Stimulated activated CD4-positive, alpha-beta T cell treated with anti-CD3 and anti-CD28 coated beads, Interleukin-2, amount 100 ng/mL, for 4 hours (primary cell): ENCODE data around the gene CDYL.
"Not testable (repeated sequence)": the region's sequence is repeated elsewhere in the genome, so short reads cannot be mapped to it uniquely, and the experiment has no call there.

ENCODE experiments used
- DNase-seq: peaks from one replicate; pipeline ENCODE4 v3.0.0-alpha.2; 2020; ENCODE audit warnings: low read depth

CDYL gene

DNA sequence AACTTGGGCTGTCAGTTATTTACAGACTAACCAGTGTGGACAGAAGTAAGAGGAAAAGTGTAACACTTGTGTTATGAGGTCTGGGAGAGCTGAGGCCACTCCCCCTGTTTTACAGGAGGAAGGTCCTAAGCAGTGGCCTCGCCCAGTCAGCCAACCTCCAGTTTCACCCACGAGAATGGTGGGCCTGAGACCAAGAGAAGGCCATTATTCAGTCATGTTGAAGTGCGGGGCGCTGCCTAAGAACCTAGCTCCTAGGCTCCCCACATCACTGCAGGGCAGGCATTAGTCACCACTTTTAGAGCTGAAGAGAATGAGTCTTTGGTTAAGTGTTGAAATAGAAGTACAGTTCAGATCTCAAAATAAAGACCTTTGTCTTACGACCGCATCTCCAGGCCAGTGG lies 27.9 kb downstream of the CDYL start:
- no peak for DNase-seq

- no peak for DNase-seq
Measured at GRCh38 chr6:4805553-4806336, 29.5 kb downstream of the CDYL start.

DNA sequence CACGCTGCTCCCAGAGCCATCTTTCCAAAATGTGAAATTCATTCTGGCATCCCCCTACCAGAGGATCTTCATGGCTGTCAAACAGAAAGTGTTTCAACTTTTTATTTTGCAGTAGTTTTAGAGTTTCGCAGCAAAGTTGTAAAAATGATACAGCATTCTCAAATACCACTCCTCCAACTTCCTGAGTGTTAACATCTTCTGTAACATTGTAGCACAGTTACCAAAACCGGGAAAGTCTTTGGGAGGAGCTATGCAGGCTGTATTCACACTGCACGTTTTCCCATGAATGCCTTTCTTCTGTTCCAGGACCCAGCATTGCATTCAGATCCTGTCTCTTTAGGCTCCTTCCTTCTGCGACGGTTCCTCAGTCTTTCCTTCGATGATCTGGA lies 30.1 kb downstream of the CDYL start:
- no peak for DNase-seq

- no peak for DNase-seq
Measured at GRCh38 chr6:4806791-4807190, 30.6 kb downstream of the CDYL start.

DNA sequence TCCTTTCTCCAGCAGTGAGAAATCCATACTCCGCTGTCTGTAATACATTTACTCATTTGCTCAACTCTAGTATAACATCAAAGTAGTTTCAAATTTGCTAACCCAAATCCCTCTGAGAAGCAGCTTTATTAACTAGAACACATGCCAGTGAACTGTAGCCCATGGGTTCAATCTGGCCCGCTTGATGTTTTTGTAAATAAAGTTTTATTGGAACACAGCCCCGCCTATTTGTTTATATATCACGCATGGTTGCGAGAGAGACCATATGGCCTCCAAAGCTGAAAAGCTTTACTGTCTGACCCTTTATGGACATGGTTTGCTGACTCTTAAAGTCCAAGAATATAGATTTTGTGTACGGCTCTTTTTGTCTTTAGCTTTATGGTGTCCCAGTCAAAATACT lies 32.2 kb downstream of the CDYL start:
- DNase-seq, result no peak

- no peak for DNase-seq
Measured at GRCh38 chr6:4809999-4810918, 34.1 kb downstream of the CDYL start.

DNA sequence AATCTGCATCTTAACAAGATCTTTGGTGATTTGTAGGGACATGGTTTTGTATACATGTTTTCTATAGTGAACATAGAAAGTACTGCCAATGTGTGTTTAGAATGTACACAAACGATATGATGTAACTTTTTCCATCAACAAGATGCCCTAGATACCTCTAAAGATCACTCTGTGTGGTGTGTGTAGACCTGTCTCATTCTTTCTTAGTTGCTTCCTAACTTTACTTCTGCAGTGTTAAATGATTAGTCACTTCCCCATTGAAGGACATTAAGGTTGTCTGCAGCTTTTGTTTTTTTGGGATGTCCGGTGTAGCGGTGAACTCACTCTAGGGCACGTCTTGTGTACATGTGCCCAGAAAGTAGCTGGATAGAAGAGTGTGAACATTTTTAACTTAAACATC lies 35.9 kb downstream of the CDYL start:
- DNase-seq, result no peak

DNA sequence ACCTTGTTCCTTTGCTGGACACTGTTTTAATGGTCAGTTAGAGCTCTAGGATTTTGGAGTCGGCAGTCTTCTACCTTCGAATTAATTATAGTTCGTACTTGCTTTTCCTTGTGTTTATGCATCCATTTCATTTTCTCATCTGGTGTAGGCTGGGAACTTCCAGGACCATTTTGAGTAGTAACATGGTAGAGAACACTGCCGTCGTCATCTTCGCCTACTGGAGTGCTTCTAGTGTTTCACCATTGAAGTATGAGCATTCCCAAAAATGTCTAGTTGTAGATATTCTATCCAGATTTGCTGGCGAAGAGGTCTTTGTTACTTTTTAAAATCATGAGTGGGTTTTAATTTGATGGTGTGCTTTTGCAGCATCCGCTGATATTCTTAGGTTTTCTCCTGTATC lies 36.9 kb downstream of the CDYL start:
- no peak for DNase-seq

DNA sequence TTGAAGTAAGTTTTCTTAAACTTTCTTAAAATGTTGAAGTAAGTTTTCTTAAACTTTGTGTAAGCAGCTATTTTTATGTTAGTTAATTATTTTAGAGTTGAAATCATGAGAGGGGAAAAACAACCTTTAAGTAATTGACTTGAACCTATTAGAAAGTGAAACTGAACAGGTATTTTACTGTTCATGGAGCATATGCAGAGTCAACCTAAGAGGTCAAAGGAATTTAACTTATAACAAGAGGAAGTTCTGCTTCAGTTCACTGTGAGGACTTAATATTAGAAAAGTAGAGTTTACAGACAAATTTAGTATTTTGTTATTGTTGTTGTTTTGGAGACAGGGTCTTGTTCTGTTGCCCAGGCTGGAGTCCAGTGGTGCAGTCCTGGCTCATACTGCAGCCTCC lies 38.0 kb downstream of the CDYL start:
- DNase-seq, result no peak

GRCh38 chr6:4814987-4815386 lies 38.8 kb downstream of the CDYL start:
- no peak for DNase-seq

GRCh38 chr6:4815584-4815983 lies 39.4 kb downstream of the CDYL start:
- DNase-seq, result no peak

DNA sequence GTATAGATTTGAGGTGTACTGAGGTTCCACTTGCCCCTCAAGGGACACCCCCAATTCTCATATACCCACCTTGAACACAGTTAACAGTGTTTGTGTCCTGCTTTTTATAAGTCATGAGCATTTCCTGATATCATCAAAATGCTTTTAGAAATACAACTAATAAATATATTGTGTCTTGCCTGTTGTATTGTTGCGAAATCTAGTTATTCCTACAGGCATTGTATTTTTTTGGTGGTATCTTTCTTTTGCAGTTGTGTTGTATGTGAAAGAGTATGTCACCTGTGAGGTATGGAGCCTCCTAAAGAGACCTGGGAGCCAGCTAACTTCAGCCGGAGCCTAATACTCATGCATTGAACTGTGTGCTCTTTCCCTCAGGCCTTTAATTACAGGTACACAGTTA lies 40.7 kb downstream of the CDYL start:
- DNase-seq, result no peak

DNA sequence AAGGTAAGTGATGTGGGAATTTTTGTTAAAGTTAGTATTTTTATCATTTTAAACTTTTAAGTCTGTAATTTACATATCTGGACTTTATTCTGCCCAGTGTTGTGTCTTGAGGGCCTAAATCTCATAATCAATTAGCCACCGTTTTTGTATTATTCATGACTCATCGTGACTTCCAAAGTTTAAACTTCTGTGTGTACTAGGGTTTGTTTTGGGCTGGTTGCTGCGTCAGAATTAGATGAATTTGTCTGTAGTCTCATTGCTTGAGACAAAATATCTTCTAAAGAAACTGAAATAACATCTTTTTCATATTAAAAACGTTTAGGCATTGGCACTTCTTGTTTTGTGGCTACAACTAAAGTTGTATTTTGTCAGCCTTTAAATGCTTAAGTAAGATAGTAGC lies 41.3 kb downstream of the CDYL start:
- DNase-seq, result no peak

GRCh38 chr6:4818272-4818938 lies 42.2 kb downstream of the CDYL start:
- no peak for DNase-seq

- no peak for DNase-seq
Measured at GRCh38 chr6:4819706-4820283, 43.6 kb downstream of the CDYL start.

DNA sequence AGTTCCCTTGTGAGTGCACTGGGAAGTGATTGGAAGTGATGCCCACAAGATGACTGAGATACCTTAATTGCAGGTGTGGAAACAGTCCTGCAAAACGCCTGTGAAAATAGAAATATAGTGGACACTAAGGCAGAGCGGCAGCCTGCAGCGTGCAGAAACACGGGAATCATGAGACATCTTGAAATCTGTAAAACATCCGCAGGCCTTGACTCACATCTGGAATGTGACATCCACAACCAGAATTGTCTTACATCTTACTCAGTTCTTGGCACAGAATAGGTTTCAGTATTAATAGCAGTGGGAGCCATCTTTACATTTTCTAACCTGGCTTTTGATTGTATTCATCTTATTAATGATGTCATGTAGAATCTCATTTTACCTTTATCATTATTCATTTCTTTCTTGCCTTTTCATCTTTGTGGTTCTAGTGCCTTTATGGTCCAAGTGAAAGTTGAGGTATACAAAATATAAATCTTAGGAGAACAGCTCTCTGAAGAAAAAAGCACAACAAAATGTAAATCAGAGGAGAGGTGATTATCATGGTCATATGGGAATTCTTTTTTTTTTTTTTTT lies 44.6 kb downstream of the CDYL start:
- no peak for DNase-seq

- DNase-seq, result no peak
Measured at GRCh38 chr6:4822476-4822875, 46.3 kb downstream of the CDYL start.

DNA sequence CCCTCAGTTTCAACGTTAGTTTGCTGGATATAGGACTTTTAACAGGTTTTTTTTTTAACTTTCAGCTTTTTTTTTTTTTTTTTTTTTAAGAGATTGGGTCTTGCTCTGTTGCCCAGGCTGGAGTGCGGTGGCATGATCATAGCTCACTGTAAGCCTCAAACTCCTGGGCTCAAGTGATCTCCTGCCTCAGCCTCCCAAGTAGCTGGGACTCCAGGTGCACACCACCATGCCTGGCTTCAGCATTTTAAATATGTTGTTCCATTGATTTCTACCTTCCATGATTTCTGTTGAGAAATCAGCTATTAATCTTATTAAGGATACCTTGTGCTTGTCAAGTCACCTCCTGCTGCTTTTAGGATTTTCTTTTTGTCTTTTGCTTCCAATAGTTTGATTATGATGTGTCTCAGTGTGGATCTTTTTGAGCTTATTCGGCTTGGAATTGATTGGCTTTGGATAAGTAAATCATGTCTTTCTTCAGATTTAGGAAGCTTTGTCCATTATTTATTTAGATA lies 52.0 kb downstream of the CDYL start:
- DNase-seq, result no peak

GRCh38 chr6:4829089-4829488 lies 52.9 kb downstream of the CDYL start:
- DNase-seq, result no peak

GRCh38 chr6:4835540-4835939 lies 59.3 kb downstream of the CDYL start:
- not testable (repeated sequence) for DNase-seq

GRCh38 chr6:4840169-4840568 lies 64.0 kb downstream of the CDYL start:
- no peak for DNase-seq

- no peak for DNase-seq
Measured at GRCh38 chr6:4844108-4844507, 67.9 kb downstream of the CDYL start.
